ENCODE data around the gene GDPD3. TPM values are rescaled to one million over a fixed set of nuclear protein-coding genes. Genes with fewer than 3 reads are reported as not detected.
"Not testable (repeated sequence)": the region's sequence is repeated elsewhere in the genome, so short reads cannot be mapped to it uniquely, and the experiment has no call there.

GDPD3 gene
- total RNA-seq, 2 experiments from 2014 or later: 11.5 to 12.3 TPM

GRCh38 chr16:30120340-30121105 is 7.2 kb upstream of the GDPD3 start:
- peak overlapping the region; percentile 54 for H3K27ac Mint-ChIP-seq
- POLR2A ChIA-PET: interaction anchor here (0.9 to 3.1 kb wide), 4 partner anchors 9 to 66 kb away, joined by 3 to 15 read pairs (median 4); partner anchors contain the start of genes CORO1A and TBX6
- peaks cover 25% of the 10 kb centered on the region for H3K36me3 Mint-ChIP-seq (ENCODE audit: low read depth)
- CTCF ChIA-PET: interaction anchor here (0.6 to 3.0 kb wide), 6 partner anchors 9 to 291 kb away, joined by 3 to 12 read pairs (median 4); no protein-coding TSS in a partner anchor
- no peaks in the 10 kb centered on the region for H3K9me3 Mint-ChIP-seq
- no peaks in the 10 kb centered on the region for H3K27me3 Mint-ChIP-seq
- H3K4me1 Mint-ChIP-seq: peaks cover 39% of the 10 kb centered on the region
- no peak for DNase-seq
- H3K4me3 Mint-ChIP-seq: peak overlapping the region; percentile 32

GRCh38 chr16:30119428-30119827 is 6.1 kb upstream of the GDPD3 start:
- no peaks in the 10 kb centered on the region for H3K27me3 Mint-ChIP-seq
- ChIA-PET POLR2A (interaction anchor here (3.1 kb wide), 1 partner anchor 64 kb away, joined by 15 read pairs; the partner anchor contains the start of gene CORO1A), CTCF (interaction anchor here (3.0 kb wide), 1 partner anchor 7 kb away, joined by 12 read pairs; no protein-coding TSS in a partner anchor)
- peak overlapping the region; percentile 54 for H3K27ac Mint-ChIP-seq
- H3K4me1 Mint-ChIP-seq: peaks cover 46% of the 10 kb centered on the region
- no peaks in the 10 kb centered on the region for H3K9me3 Mint-ChIP-seq
- no peak for DNase-seq
- H3K36me3 Mint-ChIP-seq (ENCODE audit: low read depth): peaks cover 33% of the 10 kb centered on the region
- H3K4me3 Mint-ChIP-seq: no peak overlapping the region

GRCh38 chr16:30117768-30118167 is 4.4 kb upstream of the GDPD3 start:
- POLR2A ChIA-PET: interaction anchor here (1.0 to 2.0 kb wide), 2 partner anchors 66 to 68 kb away, joined by 5 to 11 read pairs; partner anchors contain the start of gene CORO1A

GRCh38 chr16:30116291-30117207 is 3.2 kb upstream of the GDPD3 start:
- peaks cover 36% of the 10 kb centered on the region for H3K4me1 Mint-ChIP-seq
- no peak overlapping the region for H3K4me3 Mint-ChIP-seq
- CTCF ChIA-PET: interaction anchor here (0.6 to 1.1 kb wide), 2 partner anchors 17 to 24 kb away, joined by 4 to 5 read pairs; partner anchors contain the start of gene TBX6
- no peaks in the 10 kb centered on the region for H3K9me3 Mint-ChIP-seq
- DNase-seq: no peak
- H3K36me3 Mint-ChIP-seq (ENCODE audit: low read depth): peaks cover 39% of the 10 kb centered on the region
- POLR2A ChIA-PET: interaction anchor here (0.9 to 5.8 kb wide), 3 partner anchors 63 to 70 kb away, joined by 3 to 32 read pairs (median 11); partner anchors contain the start of gene CORO1A
- no peak overlapping the region for H3K27ac Mint-ChIP-seq
- no peaks in the 10 kb centered on the region for H3K27me3 Mint-ChIP-seq

More at GRCh38 chr16:30117768-30118167, 4.4 kb upstream of the GDPD3 start:
- CTCF ChIA-PET: interaction anchor here (1.1 kb wide), 1 partner anchor 26 kb away, joined by 5 read pairs; the partner anchor contains the start of gene TBX6
- peaks cover 44% of the 10 kb centered on the region for H3K4me1 Mint-ChIP-seq
- H3K36me3 Mint-ChIP-seq (ENCODE audit: low read depth): peaks cover 39% of the 10 kb centered on the region
- H3K4me3 Mint-ChIP-seq: no peak overlapping the region
- no peaks in the 10 kb centered on the region for H3K27me3 Mint-ChIP-seq
- H3K27ac Mint-ChIP-seq: no peak overlapping the region
- DNase-seq: no peak
- no peaks in the 10 kb centered on the region for H3K9me3 Mint-ChIP-seq

- peaks cover 43% of the 10 kb centered on the region for H3K36me3 Mint-ChIP-seq (ENCODE audit: low read depth)
- peak overlapping the region; percentile 68 for H3K27ac Mint-ChIP-seq
- no peaks in the 10 kb centered on the region for H3K9me3 Mint-ChIP-seq
- CTCF ChIA-PET: interaction anchor here (1.0 to 1.4 kb wide), 2 partner anchors 23 to 28 kb away, joined by 3 to 6 read pairs; no protein-coding TSS in a partner anchor
- no peak overlapping the region for H3K4me3 Mint-ChIP-seq
- H3K27me3 Mint-ChIP-seq: no peaks in the 10 kb centered on the region
- H3K4me1 Mint-ChIP-seq: peaks cover 26% of the 10 kb centered on the region
- DNase-seq: no peak
- POLR2A ChIA-PET: interaction anchor here (0.7 to 5.8 kb wide), 4 partner anchors 9 to 72 kb away, joined by 3 to 32 read pairs (median 22); partner anchors contain the start of genes CORO1A and MAPK3
Observed at GRCh38 chr16:30115238-30115637, 1.9 kb upstream of the GDPD3 start.

GRCh38 chr16:30114833-30115232 is 1.5 kb upstream of the GDPD3 start:
- H3K4me1 Mint-ChIP-seq: peaks cover 22% of the 10 kb centered on the region
- H3K4me3 Mint-ChIP-seq, DNase-seq, H3K9me3 Mint-ChIP-seq, H3K27me3 Mint-ChIP-seq: not testable (repeated sequence)
- peak overlapping the region; percentile 68 for H3K27ac Mint-ChIP-seq
- CTCF ChIA-PET: interaction anchor here (1.0 to 1.4 kb wide), 2 partner anchors 22 to 28 kb away, joined by 3 to 6 read pairs; no protein-coding TSS in a partner anchor
- peaks cover 40% of the 10 kb centered on the region for H3K36me3 Mint-ChIP-seq (ENCODE audit: low read depth)
- POLR2A ChIA-PET: interaction anchor here (0.6 to 5.8 kb wide), 5 partner anchors 9 to 72 kb away, joined by 3 to 32 read pairs (median 21); partner anchors contain the start of genes CORO1A and MAPK3

- DNase-seq: no peak
- H3K36me3 Mint-ChIP-seq (ENCODE audit: low read depth): peaks cover 39% of the 10 kb centered on the region
Observed at GRCh38 chr16:30114411-30114810, 1.1 kb upstream of the GDPD3 start.

GRCh38 chr16:30113711-30114333 is 485 bp upstream of the GDPD3 start:
- DNase-seq: no peak
- ChIA-PET POLR2A (interaction anchor here (1.1 to 5.8 kb wide), 6 partner anchors 10 to 73 kb away, joined by 3 to 32 read pairs (median 13); partner anchors contain the start of genes CORO1A and MAPK3), CTCF (interaction anchor here (1.3 to 2.6 kb wide), 3 partner anchors 10 to 72 kb away, joined by 4 to 15 read pairs (median 4); partner anchors contain the start of gene MAPK3)
- H3K9me3 Mint-ChIP-seq: no peaks in the 10 kb centered on the region
- no peak overlapping the region for H3K4me3 Mint-ChIP-seq
- no peak overlapping the region for H3K27ac Mint-ChIP-seq
- peaks cover 16% of the 10 kb centered on the region for H3K4me1 Mint-ChIP-seq
- peaks cover 35% of the 10 kb centered on the region for H3K36me3 Mint-ChIP-seq (ENCODE audit: low read depth)
- no peaks in the 10 kb centered on the region for H3K27me3 Mint-ChIP-seq

More at GRCh38 chr16:30114411-30114810, 1.1 kb upstream of the GDPD3 start:
- H3K4me3 Mint-ChIP-seq: no peak overlapping the region
- ChIA-PET CTCF (interaction anchor here (1.0 to 1.4 kb wide), 2 partner anchors 22 to 29 kb away, joined by 3 to 6 read pairs; no protein-coding TSS in a partner anchor), POLR2A (interaction anchor here (0.6 to 5.8 kb wide), 7 partner anchors 10 to 72 kb away, joined by 3 to 32 read pairs (median 5); partner anchors contain the start of genes CORO1A and MAPK3)
- no peaks in the 10 kb centered on the region for H3K27me3 Mint-ChIP-seq
- H3K4me1 Mint-ChIP-seq: peaks cover 20% of the 10 kb centered on the region
- no peak overlapping the region for H3K27ac Mint-ChIP-seq
- no peaks in the 10 kb centered on the region for H3K9me3 Mint-ChIP-seq

GRCh38 chr16:30112197-30113030 is 923 bp downstream of the GDPD3 start:
- POLR2A ChIA-PET: interaction anchor here (0.8 to 5.8 kb wide), 12 partner anchors 8 to 547 kb away, joined by 3 to 32 read pairs (median 4); partner anchors contain the start of genes ALDOA, CORO1A, MAPK3 and TBX6
- Mint-ChIP-seq H3K36me3 (ENCODE audit: low read depth) (peaks cover 42% of the 10 kb centered on the region), H3K4me3 (no peak overlapping the region), H3K27me3 (no peaks in the 10 kb centered on the region), H3K27ac (peak overlapping the region; percentile 26), H3K9me3 (no peaks in the 10 kb centered on the region), H3K4me1 (peaks cover 16% of the 10 kb centered on the region)
- CTCF ChIA-PET: interaction anchor here (0.8 to 2.6 kb wide), 22 partner anchors 8 to 499 kb away, joined by 3 to 19 read pairs (median 4); partner anchors contain the start of genes CORO1A, MAPK3, TBX6 and YPEL3
- DNase-seq: peak; percentile 71

GRCh38 chr16:30110661-30111060 is 2.7 kb downstream of the GDPD3 start:
- POLR2A ChIA-PET: interaction anchor here (0.6 to 1.5 kb wide), 2 partner anchors 14 to 18 kb away, joined by 3 read pairs; partner anchors contain the start of gene YPEL3
- H3K4me1 Mint-ChIP-seq: peaks cover 16% of the 10 kb centered on the region
- no peaks in the 10 kb centered on the region for H3K27me3 Mint-ChIP-seq
- H3K27ac Mint-ChIP-seq: no peak overlapping the region
- no peaks in the 10 kb centered on the region for H3K9me3 Mint-ChIP-seq
- peaks cover 40% of the 10 kb centered on the region for H3K36me3 Mint-ChIP-seq (ENCODE audit: low read depth)
- H3K4me3 Mint-ChIP-seq: no peak overlapping the region
- CTCF ChIA-PET: interaction anchor here (0.7 to 2.6 kb wide), 4 partner anchors 10 to 75 kb away, joined by 3 to 19 read pairs (median 8); partner anchors contain the start of gene TBX6
- no peak for DNase-seq
